Activated CD8-positive, alpha-beta T cell treated with anti-CD3 and anti-CD28 coated beads, Interleukin-2, amount 10 ng/mL, durations not matched to agents 7 days and 5 days (primary cell): ENCODE measurements around the gene NQO2. TPM values are rescaled to one million over a fixed set of nuclear protein-coding genes. Genes with fewer than 3 reads are reported as not detected.
A peak's percentile ranks its signal among the peaks of the same experiment; 100 is the strongest.
"Not testable (repeated sequence)": the region's sequence is repeated elsewhere in the genome, so short reads cannot be mapped to it uniquely, and the experiment has no call there.

Experiments used
- ATAC-seq: fragments of 150-1000 bp; cut with Tn5 transposase; one replicate; pipeline ENCODE4 v1.10.0; 2021; ENCODE audit warnings: moderate library complexity
- CTCF ChIA-PET: fragments of 350-600 bp; sonication (Branson Sonifier 250); formaldehyde crosslinking; loops from one replicate; lab custom pipeline; 2021; ENCODE audit warnings: antibody characterized with exemption; lab: Charles Lee
- POLR2A ChIA-PET: fragments of 350-600 bp; sonication (Branson Sonifier 250); formaldehyde crosslinking; loops from one replicate; lab custom pipeline; 2021; ENCODE audit warnings: antibody characterized with exemption; lab: Charles Lee
- DNase-seq: peaks from one replicate; pipeline ENCODE4 v3.0.0-alpha.2; 2020
- H3K27ac Mint-ChIP-seq: one replicate; pipeline ENCODE4 v1.8.0; 2021; ENCODE audit warnings: mild to moderate bottlenecking, mixed read lengths
- H3K27me3 Mint-ChIP-seq: one replicate; pipeline ENCODE4 v1.8.0; 2021; ENCODE audit warnings: low read depth, mixed read lengths
- H3K36me3 Mint-ChIP-seq: one replicate; pipeline ENCODE4 v1.8.0; 2021; ENCODE audit warnings: low read depth, mixed read lengths
- H3K4me1 Mint-ChIP-seq: one replicate; pipeline ENCODE4 v1.8.0; 2021; ENCODE audit warnings: low read depth, mixed read lengths
- H3K4me3 Mint-ChIP-seq: one replicate; pipeline ENCODE4 v1.8.0; 2021; ENCODE audit warnings: mild to moderate bottlenecking, mixed read lengths
- H3K9me3 Mint-ChIP-seq: one replicate; pipeline ENCODE4 v1.8.0; 2022; ENCODE audit warnings: mixed read lengths; ENCODE audit not compliant: insufficient read depth
- total RNA-seq, 2 experiments: library from RNA; stranded (reverse); gene quantifications; one replicate each; pipeline ENCODE4 v1.2.3, GENCODE V29; 2021

NQO2 gene
- total RNA-seq, 2 experiments from 2014 or later, result 21.2 to 21.4 TPM

- Mint-ChIP-seq H3K4me3 (no peak overlapping the region), H3K4me1 (peaks cover 34% of the 10 kb centered on the region), H3K36me3 (peaks cover 25% of the 10 kb centered on the region), H3K27me3 (no peaks in the 10 kb centered on the region), H3K27ac (no peak overlapping the region), H3K9me3 (no peaks in the 10 kb centered on the region)
- DNase-seq (peak; percentile 34), ATAC-seq (no peak)
- ChIA-PET POLR2A (interaction anchor here (0.9 to 2.8 kb wide), 5 partner anchors 12 to 160 kb away, joined by 3 to 15 read pairs (median 4); partner anchors contain the start of gene SERPINB1), CTCF (interaction anchor here (0.7 to 5.1 kb wide), 19 partner anchors 12 to 251 kb away, joined by 3 to 48 read pairs (median 6); partner anchors contain the start of genes MYLK4 and RIPK1)
These were observed 2.1 kb downstream of the NQO2 start for GRCh38 chr6:3001773-3002293.

- H3K36me3 Mint-ChIP-seq, result peaks cover 36% of the 10 kb centered on the region
- DNase-seq, H3K9me3 Mint-ChIP-seq, ATAC-seq, H3K27ac Mint-ChIP-seq, POLR2A ChIA-PET, CTCF ChIA-PET, H3K27me3 Mint-ChIP-seq, H3K4me3 Mint-ChIP-seq: not testable (repeated sequence)
- H3K4me1 Mint-ChIP-seq, result peaks cover 28% of the 10 kb centered on the region
These were observed 3.5 kb downstream of the NQO2 start for GRCh38 chr6:3003226-3003625.

GRCh38 chr6:3005077-3005476 lies 5.4 kb downstream of the NQO2 start:
- H3K27me3 Mint-ChIP-seq, result no peaks in the 10 kb centered on the region
- no peak overlapping the region for H3K4me3 Mint-ChIP-seq
- DNase-seq (no peak), ATAC-seq (no peak)
- H3K36me3 Mint-ChIP-seq, result peaks cover 53% of the 10 kb centered on the region
- H3K9me3 Mint-ChIP-seq, result peaks cover 3% of the 10 kb centered on the region
- ChIA-PET CTCF (no interaction called here), POLR2A (no interaction called here)
- no peak overlapping the region for H3K27ac Mint-ChIP-seq
- H3K4me1 Mint-ChIP-seq, result peaks cover 19% of the 10 kb centered on the region

GRCh38 chr6:3005874-3006273 lies 6.2 kb downstream of the NQO2 start:
- DNase-seq (no peak), ATAC-seq (no peak)
- no peaks in the 10 kb centered on the region for H3K27me3 Mint-ChIP-seq
- peaks cover 11% of the 10 kb centered on the region for H3K9me3 Mint-ChIP-seq
- CTCF ChIA-PET, result no interaction called here
- H3K4me3 Mint-ChIP-seq, result no peak overlapping the region
- peaks cover 61% of the 10 kb centered on the region for H3K36me3 Mint-ChIP-seq
- POLR2A ChIA-PET, result no interaction called here
- H3K4me1 Mint-ChIP-seq, result peaks cover 19% of the 10 kb centered on the region
- H3K27ac Mint-ChIP-seq, result no peak overlapping the region

- H3K36me3 Mint-ChIP-seq, result peaks cover 67% of the 10 kb centered on the region
- ChIA-PET POLR2A (no interaction called here), CTCF (no interaction called here)
- no peak overlapping the region for H3K4me3 Mint-ChIP-seq
- DNase-seq (no peak), ATAC-seq (no peak)
- H3K27me3 Mint-ChIP-seq, result no peaks in the 10 kb centered on the region
- H3K9me3 Mint-ChIP-seq, result peaks cover 17% of the 10 kb centered on the region
- H3K4me1 Mint-ChIP-seq, result peaks cover 18% of the 10 kb centered on the region
- no peak overlapping the region for H3K27ac Mint-ChIP-seq
These were observed 6.8 kb downstream of the NQO2 start for GRCh38 chr6:3006476-3006875.

- no peak for ATAC-seq
- Mint-ChIP-seq H3K4me3 (no peak overlapping the region), H3K27ac (no peak overlapping the region), H3K27me3 (no peaks in the 10 kb centered on the region), H3K36me3 (peaks cover 75% of the 10 kb centered on the region), H3K4me1 (peaks cover 11% of the 10 kb centered on the region), H3K9me3 (peaks cover 28% of the 10 kb centered on the region)
- POLR2A ChIA-PET, result interaction anchor here (1.2 to 1.4 kb wide), 2 partner anchors 19 to 56 kb away, joined by 3 to 4 read pairs; no protein-coding TSS in a partner anchor
- no peak for DNase-seq
- CTCF ChIA-PET, result interaction anchor here (0.7 to 1.2 kb wide), 3 partner anchors 16 to 46 kb away, joined by 3 to 5 read pairs (median 4); no protein-coding TSS in a partner anchor
These were observed 7.9 kb downstream of the NQO2 start for GRCh38 chr6:3007571-3007970.

GRCh38 chr6:3008712-3009265 lies 9.1 kb downstream of the NQO2 start:
- CTCF ChIA-PET, result interaction anchor here (1.2 kb wide), 1 partner anchor 17 kb away, joined by 4 read pairs; no protein-coding TSS in a partner anchor
- not testable (repeated sequence) for H3K27ac Mint-ChIP-seq

GRCh38 chr6:3009930-3010329 lies 10.2 kb downstream of the NQO2 start:
- peaks cover 80% of the 10 kb centered on the region for H3K36me3 Mint-ChIP-seq
- POLR2A ChIA-PET, result no interaction called here

More at GRCh38 chr6:3008712-3009265, 9.1 kb downstream of the NQO2 start:
- DNase-seq, H3K4me1 Mint-ChIP-seq, ATAC-seq, H3K4me3 Mint-ChIP-seq, H3K27me3 Mint-ChIP-seq: not testable (repeated sequence)
- Mint-ChIP-seq H3K9me3 (peaks cover 28% of the 10 kb centered on the region), H3K36me3 (peaks cover 80% of the 10 kb centered on the region)
- POLR2A ChIA-PET, result interaction anchor here (1.2 to 1.4 kb wide), 2 partner anchors 18 to 55 kb away, joined by 3 to 4 read pairs; no protein-coding TSS in a partner anchor

GRCh38 chr6:3011158-3011557 lies 11.5 kb downstream of the NQO2 start:
- ATAC-seq (no peak), DNase-seq (no peak)
- no peaks in the 10 kb centered on the region for H3K27me3 Mint-ChIP-seq
- H3K4me3 Mint-ChIP-seq, result no peak overlapping the region
- H3K9me3 Mint-ChIP-seq, result peaks cover 28% of the 10 kb centered on the region
- ChIA-PET POLR2A (no interaction called here), CTCF (no interaction called here)
- peaks cover 78% of the 10 kb centered on the region for H3K36me3 Mint-ChIP-seq
- H3K27ac Mint-ChIP-seq, result no peak overlapping the region
- peaks cover 6% of the 10 kb centered on the region for H3K4me1 Mint-ChIP-seq

More at GRCh38 chr6:3009930-3010329, 10.2 kb downstream of the NQO2 start:
- Mint-ChIP-seq H3K27ac (no peak overlapping the region), H3K4me3 (no peak overlapping the region), H3K4me1 (peaks cover 6% of the 10 kb centered on the region), H3K27me3 (no peaks in the 10 kb centered on the region), H3K9me3 (peaks cover 28% of the 10 kb centered on the region)
- DNase-seq, result no peak
- ATAC-seq, result no peak
- CTCF ChIA-PET, result interaction anchor here (1.2 kb wide), 1 partner anchor 9 kb away, joined by 3 read pairs; no protein-coding TSS in a partner anchor

GRCh38 chr6:3011592-3011991 lies 11.9 kb downstream of the NQO2 start:
- ChIA-PET POLR2A (interaction anchor here (1.3 kb wide), 1 partner anchor 11 kb away, joined by 4 read pairs; the partner anchor contains the start of gene NQO2), CTCF (no interaction called here)
- Mint-ChIP-seq H3K4me3 (no peak overlapping the region), H3K36me3 (peaks cover 76% of the 10 kb centered on the region), H3K27ac (no peak overlapping the region), H3K27me3 (no peaks in the 10 kb centered on the region), H3K9me3 (peaks cover 28% of the 10 kb centered on the region), H3K4me1 (peaks cover 6% of the 10 kb centered on the region)
- DNase-seq (no peak), ATAC-seq (no peak)

GRCh38 chr6:3013486-3013885 lies 13.8 kb downstream of the NQO2 start:
- Mint-ChIP-seq H3K27ac (no peak overlapping the region), H3K36me3 (peaks cover 73% of the 10 kb centered on the region), H3K4me3 (no peak overlapping the region), H3K9me3 (peaks cover 28% of the 10 kb centered on the region), H3K4me1 (peaks cover 8% of the 10 kb centered on the region), H3K27me3 (no peaks in the 10 kb centered on the region)
- ATAC-seq (no peak), DNase-seq (no peak)
- POLR2A ChIA-PET, result no interaction called here
- CTCF ChIA-PET, result no interaction called here
